SK-N-MC (cell line): ENCODE measurements around the gene CAVIN1.

Experiments
- DNase-seq: peaks from one replicate; pipeline ENCODE4 v3.0.0-alpha.2; 2011; ENCODE audit warnings: low read depth, low spot score
- H3K27ac ChIP-seq: fragments of 200-600 bp; sonication (generic); 2 replicates; pipeline ENCODE4 v1.5.1; 2016; ENCODE audit warnings: mixed run types
- H3K36me3 ChIP-seq: fragments of 200-600 bp; sonication (generic); 2 replicates; pipeline ENCODE4 v1.6.1; 2017; ENCODE audit warnings: antibody characterized with exemption, low read length, mixed read lengths; ENCODE audit not compliant: insufficient read depth
- H3K4me3 ChIP-seq: fragments of 200-600 bp; sonication (generic); 2 replicates; pipeline ENCODE4 v1.5.1; 2016
- H3K9ac ChIP-seq: fragments of 200-600 bp; sonication (generic); 2 replicates; pipeline ENCODE4 v1.8.0; 2017; ENCODE audit warnings: mixed run types, mixed read lengths; ENCODE audit not compliant: insufficient read length
- H3K9me3 ChIP-seq: fragments of 200-600 bp; sonication (generic); 2 replicates; pipeline ENCODE4 v1.6.1; 2017; ENCODE audit warnings: low read depth, mild to moderate bottlenecking, antibody characterized with exemption, low read length, moderate library complexity, mixed read lengths
- EZH2 ChIP-seq: fragments of 200-600 bp; sonication (generic); IDR thresholded peaks from one replicate; pipeline ENCODE4 v1.6.1; 2017; ENCODE audit warnings: antibody characterized with exemption
- FOXP2 ChIP-seq: optimal IDR thresholded peaks from 2 replicates; pipeline ENCODE3; 2011; ENCODE audit warnings: mild to moderate bottlenecking, moderate library complexity; ENCODE audit not compliant: insufficient read depth; ENCODE audit errors: extremely low read length, control extremely low read depth
- POLR2AphosphoS5 ChIP-seq: IDR thresholded peaks from 2 replicates; pipeline ENCODE4 v1.6.1; 2012; ENCODE audit warnings: mild to moderate bottlenecking, low read depth, low read length, borderline replicate concordance

The CAVIN1 gene

GRCh38 chr17:42422958-42423712, at the start of gene CAVIN1:
Gene CAVIN1, minus strand, starts transcription at chr17:42423256. Its CDS starts 159 bp downstream, at chr17:42423097.
- Histone ChIP-seq H3K27ac (no peak within 1 kb of the TSS), H3K4me3 (peak within 1 kb of the TSS; percentile 84), H3K36me3 (no peaks in the 10 kb centered on the region), H3K9me3 (no peaks in the 10 kb centered on the region), H3K9ac (peak within 1 kb of the TSS; percentile 34)
- no peak for DNase-seq
- TF ChIP-seq EZH2 = no peak
- peak; percentile 86 for TF ChIP-seq POLR2AphosphoS5

- Histone ChIP-seq H3K9me3 (no peaks in the 10 kb centered on the region), H3K9ac (no peak overlapping the region), H3K27ac (no peak overlapping the region), H3K36me3 (peaks cover 30% of the 10 kb centered on the region), H3K4me3 (no peak overlapping the region)
- TF ChIP-seq POLR2AphosphoS5 (no peak), EZH2 (no peak), FOXP2 (no peak)
- no peak for DNase-seq
Measured at GRCh38 chr17:42467889-42468288, 44.8 kb upstream of the CAVIN1 start.

- H3K4me3 ChIP-seq = no peak overlapping the region
- H3K27ac ChIP-seq = no peak overlapping the region
- no peak for DNase-seq
- H3K9me3 ChIP-seq = no peaks in the 10 kb centered on the region
- no peak for TF ChIP-seq POLR2AphosphoS5
- no peak for TF ChIP-seq FOXP2
- H3K9ac ChIP-seq = no peak overlapping the region
- 0 out of 2 replicates have a peak, but pooled peaks cover 19% of the 10 kb centered on the region for H3K36me3 ChIP-seq
Measured at GRCh38 chr17:42463976-42464400, 40.9 kb upstream of the CAVIN1 start.

GRCh38 chr17:42460371-42460770, 37.3 kb upstream of the CAVIN1 start:
- Histone ChIP-seq H3K9me3 (no peaks in the 10 kb centered on the region), H3K36me3 (no peaks in the 10 kb centered on the region), H3K9ac (no peak overlapping the region), H3K4me3 (peak overlapping the region; percentile 89; the same call in 1 of the 2 replicates), H3K27ac (no peak overlapping the region)
- DNase-seq = no peak
- TF ChIP-seq FOXP2 = no peak
- TF ChIP-seq POLR2AphosphoS5 = no peak
- TF ChIP-seq EZH2 = no peak

- Histone ChIP-seq H3K9me3 (no peaks in the 10 kb centered on the region), H3K9ac (no peak overlapping the region), H3K27ac (no peak overlapping the region), H3K4me3 (peak overlapping the region; percentile 89), H3K36me3 (no peaks in the 10 kb centered on the region)
- DNase-seq = no peak
- TF ChIP-seq EZH2 = no peak
- no peak for TF ChIP-seq POLR2AphosphoS5
- TF ChIP-seq FOXP2 = no peak
Measured at GRCh38 chr17:42459801-42460281, 36.8 kb upstream of the CAVIN1 start.

GRCh38 chr17:42459256-42459800, 36.3 kb upstream of the CAVIN1 start:
- Histone ChIP-seq H3K9ac (peak overlapping the region; percentile 75), H3K36me3 (no peaks in the 10 kb centered on the region), H3K9me3 (no peaks in the 10 kb centered on the region), H3K27ac (no peak overlapping the region), H3K4me3 (peak overlapping the region; percentile 89)
- no peak for DNase-seq
- no peak for TF ChIP-seq POLR2AphosphoS5

GRCh38 chr17:42458497-42459255, 35.6 kb upstream of the CAVIN1 start, which contains the start of gene ATP6V0A1:
Gene ATP6V0A1, plus strand, starts transcription at chr17:42458878. Its CDS starts 2,017 bp downstream, at chr17:42460895.
- H3K27ac ChIP-seq = peak within 1 kb of the TSS; percentile 51
- no peak for DNase-seq
- TF ChIP-seq FOXP2 (no peak), POLR2AphosphoS5 (peak; percentile 78), EZH2 (no peak)
- no peaks in the 10 kb centered on the region for H3K36me3 ChIP-seq
- H3K4me3 ChIP-seq = peak within 1 kb of the TSS; percentile 89
- no peaks in the 10 kb centered on the region for H3K9me3 ChIP-seq
- peak within 1 kb of the TSS; percentile 75 for H3K9ac ChIP-seq

GRCh38 chr17:42457107-42457792, 34.2 kb upstream of the CAVIN1 start:
- H3K4me3 ChIP-seq = peak overlapping the region; percentile 59
- peak overlapping the region; percentile 51 for H3K27ac ChIP-seq
- H3K36me3 ChIP-seq = no peaks in the 10 kb centered on the region
- no peak for TF ChIP-seq FOXP2
- no peak; the same call in 1 of the 2 replicates for TF ChIP-seq POLR2AphosphoS5
- no peak for TF ChIP-seq EZH2
- H3K9me3 ChIP-seq = no peaks in the 10 kb centered on the region
- H3K9ac ChIP-seq = no peak overlapping the region
- no peak for DNase-seq
